Mesenchymal stem cell (in vitro differentiated cells and primary cell): ENCODE measurements around the gene MET.

ENCODE experiments used
- DNase-seq: peaks from one replicate; pipeline ENCODE4 v3.0.0-alpha.2; 2013
- H2AFZ ChIP-seq: one replicate; pipeline ENCODE4 v1.6.1; 2013; ENCODE audit warnings: low read depth, mild to moderate bottlenecking, control low read depth, inconsistent platforms, low read length, moderate library complexity
- H2AK5ac ChIP-seq: 2 replicates; pipeline ENCODE4 v1.6.1; 2013; ENCODE audit warnings: low read length, moderate library complexity, mild to moderate bottlenecking, inconsistent platforms; ENCODE audit not compliant: severe bottlenecking
- H2BK120ac ChIP-seq: one replicate; pipeline ENCODE4 v1.6.1; 2013; ENCODE audit warnings: low read depth, mild to moderate bottlenecking, inconsistent platforms, low read length, moderate library complexity
- H2BK12ac ChIP-seq, 2 experiments: one replicate each; pipeline ENCODE4 v1.6.1; 2013; ENCODE audit warnings: inconsistent platforms in 2 of 2, low read length in 2 of 2, mild to moderate bottlenecking in 2 of 2, moderate library complexity in 2 of 2, control low read depth in 1 of 2
- H2BK15ac ChIP-seq: one replicate; pipeline ENCODE4 v1.6.1; 2013; ENCODE audit warnings: mild to moderate bottlenecking, low read depth, inconsistent platforms; ENCODE audit not compliant: poor library complexity, severe bottlenecking
- H2BK5ac ChIP-seq: 2 replicates; pipeline ENCODE4 v1.6.1; 2013; ENCODE audit warnings: low read depth, mild to moderate bottlenecking, low read length, control low read depth, inconsistent platforms; ENCODE audit not compliant: poor library complexity, severe bottlenecking
- H3K14ac ChIP-seq, 2 experiments: one replicate each; pipeline ENCODE4 v1.6.1; 2013; ENCODE audit warnings: inconsistent platforms in 2 of 2, low read length in 2 of 2, control low read depth in 1 of 2, mild to moderate bottlenecking in 1 of 2, moderate library complexity in 1 of 2
- H3K18ac ChIP-seq, 2 experiments: one replicate each; pipeline ENCODE4 v1.6.1; 2013; ENCODE audit warnings: inconsistent platforms in 2 of 2, low read length in 2 of 2, control low read depth in 1 of 2, low read depth in 1 of 2, mild to moderate bottlenecking in 1 of 2
- H3K23ac ChIP-seq, 2 experiments: one replicate each; pipeline ENCODE4 v1.6.1; 2013; ENCODE audit warnings: inconsistent platforms in 2 of 2, low read length in 2 of 2, mild to moderate bottlenecking in 2 of 2, moderate library complexity in 2 of 2, control low read depth in 1 of 2
- H3K27ac ChIP-seq: 2 replicates; pipeline ENCODE4 v1.5.1; 2013; ENCODE audit warnings: mild to moderate bottlenecking, moderate library complexity, low read length, control low read depth, inconsistent platforms; ENCODE audit not compliant: poor library complexity, severe bottlenecking
- H3K27me3 ChIP-seq, 2 experiments: 2 replicates each; pipeline versions ENCODE4 v1.6.1 to v1.7.0; 2013; ENCODE audit warnings: low read length in 2 of 2, mild to moderate bottlenecking in 2 of 2, moderate library complexity in 2 of 2, control low read depth in 1 of 2, inconsistent platforms in 1 of 2; ENCODE audit not compliant: control insufficient read depth in 1 of 2, insufficient read depth in 1 of 2
- H3K36me3 ChIP-seq, 2 experiments: 2 replicates each; pipeline versions ENCODE4 v1.6.1 to v1.7.0; 2013; ENCODE audit warnings: low read length in 2 of 2, control low read depth in 1 of 2, inconsistent platforms in 1 of 2, low read depth in 1 of 2, mild to moderate bottlenecking in 1 of 2; ENCODE audit not compliant: insufficient read depth in 2 of 2, control insufficient read depth in 1 of 2
- H3K4ac ChIP-seq, 2 experiments: one replicate each; pipeline ENCODE4 v1.6.1; 2013; ENCODE audit warnings: inconsistent platforms in 2 of 2, low read length in 2 of 2, mild to moderate bottlenecking in 2 of 2, moderate library complexity in 2 of 2, control low read depth in 1 of 2, low read depth in 1 of 2
- H3K4me1 ChIP-seq: 2 replicates; pipeline ENCODE4 v1.6.1; 2013; ENCODE audit warnings: low read depth, low read length, control low read depth; ENCODE audit not compliant: control insufficient read depth, insufficient read depth
- H3K4me2 ChIP-seq: 2 replicates; pipeline ENCODE4 v1.6.1; 2013; ENCODE audit warnings: low read length, mild to moderate bottlenecking, inconsistent platforms; ENCODE audit not compliant: poor library complexity, severe bottlenecking
- H3K4me3 ChIP-seq, 2 experiments: 2 replicates each; pipeline versions ENCODE4 v1.5.1 to v1.7.0; 2013; ENCODE audit warnings: low read length in 2 of 2, mild to moderate bottlenecking in 2 of 2, control low read depth in 1 of 2, low read depth in 1 of 2; ENCODE audit not compliant: insufficient read depth in 1 of 2
- H3K79me1 ChIP-seq: replicated peaks from 2 replicates; pipeline ENCODE4 v1.6.1; 2013; ENCODE audit warnings: mild to moderate bottlenecking, control low read depth, low read length, inconsistent platforms; ENCODE audit not compliant: poor library complexity, severe bottlenecking
- H3K9ac ChIP-seq: 2 replicates; pipeline ENCODE4 v1.7.0; 2013; ENCODE audit warnings: mild to moderate bottlenecking, low read length, moderate library complexity
- H3K9me3 ChIP-seq: 2 replicates; pipeline ENCODE4 v1.7.0; 2013; ENCODE audit warnings: mild to moderate bottlenecking, low read length; ENCODE audit not compliant: control insufficient read depth
- H4K8ac ChIP-seq: one replicate; pipeline ENCODE4 v1.6.1; 2013; ENCODE audit warnings: inconsistent platforms, mild to moderate bottlenecking, low read length, moderate library complexity
- H4K91ac ChIP-seq: one replicate; pipeline ENCODE4 v1.6.1; 2013; ENCODE audit warnings: mild to moderate bottlenecking, low read length, inconsistent platforms
- WGBS: methylation state at CpG from one replicate; pipeline ENCODE4 v1.1.7; 2013; ENCODE audit warnings: mixed read lengths; 5-methylcytosine and 5-hydroxymethylcytosine counted together

Gene MET

GRCh38 chr7:116843378-116843777, 171.4 kb downstream of the MET start:
- no peak overlapping the region for H4K91ac ChIP-seq
- H3K9me3 ChIP-seq: no peaks in the 10 kb centered on the region
- H2BK5ac ChIP-seq: no peak overlapping the region
- H3K9ac ChIP-seq: no peak overlapping the region
- no peak overlapping the region for H2BK12ac ChIP-seq
- no peak overlapping the region for H4K8ac ChIP-seq
- no peaks in the 10 kb centered on the region for H3K79me1 ChIP-seq
- H3K14ac ChIP-seq: no peak overlapping the region
- H2BK120ac ChIP-seq: no peak overlapping the region
- H2BK15ac ChIP-seq: no peak overlapping the region
- no peaks in the 10 kb centered on the region for H3K27me3 ChIP-seq
- 87% methylated on average over 4 of the region's 4 CpGs for WGBS
- H3K4me2 ChIP-seq: no peak overlapping the region
- no peak overlapping the region for H2AFZ ChIP-seq
- no peak for DNase-seq
- no peak overlapping the region for H3K18ac ChIP-seq
- no peak overlapping the region for H3K23ac ChIP-seq
- no peak overlapping the region for H3K27ac ChIP-seq
- no peak overlapping the region for H2AK5ac ChIP-seq
- H3K4me3 ChIP-seq: no peak overlapping the region
- no peaks in the 10 kb centered on the region for H3K4me1 ChIP-seq
- no peak overlapping the region for H3K4ac ChIP-seq
- no peaks in the 10 kb centered on the region for H3K36me3 ChIP-seq
